GM18499 (cell line): ENCODE data around the gene ESRRG.

Experiments used
- ATAC-seq: cut with Tn5 transposase; IDR thresholded peaks from one replicate; pipeline ENCODE4 v1.9.1; 2021; ENCODE audit warnings: moderate number of reproducible peaks; ENCODE audit not compliant: insufficient read depth, unreplicated experiment

Gene ESRRG

GRCh38 chr1:216723274-216723780, at the start of gene ESRRG:
Gene ESRRG, minus strand, starts transcription at chr1:216723429. Its CDS starts 130 bp downstream, at chr1:216723299.
- ATAC-seq = no peak

- no peak for ATAC-seq
These were observed 48.7 kb upstream of the ESRRG start for GRCh38 chr1:216771922-216772321.

GRCh38 chr1:216766633-216767327, 43.6 kb upstream of the ESRRG start:
- no peak for ATAC-seq

GRCh38 chr1:216765346-216766300, 42.4 kb upstream of the ESRRG start:
- ATAC-seq = no peak

GRCh38 chr1:216758161-216758560, 34.9 kb upstream of the ESRRG start:
- ATAC-seq = no peak

GRCh38 chr1:216757110-216757509, 33.9 kb upstream of the ESRRG start:
- no peak for ATAC-seq

GRCh38 chr1:216750961-216751360, 27.7 kb upstream of the ESRRG start:
- ATAC-seq = no peak

- no peak for ATAC-seq
These were observed 26.9 kb upstream of the ESRRG start for GRCh38 chr1:216750031-216750627.

- ATAC-seq = no peak
These were observed 26.0 kb upstream of the ESRRG start for GRCh38 chr1:216749232-216749631.

GRCh38 chr1:216742625-216743024, 19.4 kb upstream of the ESRRG start:
- ATAC-seq = no peak

GRCh38 chr1:216740331-216740730, 17.1 kb upstream of the ESRRG start:
- no peak for ATAC-seq

GRCh38 chr1:216739793-216740192, 16.6 kb upstream of the ESRRG start:
- ATAC-seq = no peak

GRCh38 chr1:216732121-216732520, 8.9 kb upstream of the ESRRG start:
- no peak for ATAC-seq

- ATAC-seq = no peak
These were observed 8.3 kb upstream of the ESRRG start for GRCh38 chr1:216731562-216731961.

GRCh38 chr1:216726435-216726834, 3.2 kb upstream of the ESRRG start:
- ATAC-seq = no peak

GRCh38 chr1:216722821-216723220, 408 bp downstream of the ESRRG start:
- ATAC-seq = no peak

- ATAC-seq = no peak
These were observed 1.4 kb downstream of the ESRRG start for GRCh38 chr1:216721863-216722262.

- no peak for ATAC-seq
These were observed 2.2 kb downstream of the ESRRG start for GRCh38 chr1:216721062-216721461.

GRCh38 chr1:216711712-216712111, 11.5 kb downstream of the ESRRG start:
- ATAC-seq = no peak

GRCh38 chr1:216710598-216711333, 12.5 kb downstream of the ESRRG start:
- no peak for ATAC-seq
